Left forelimb (tissue), 1 donor: ENCODE measurements around the gene CIAPIN1.
A peak's percentile ranks its signal among the peaks of the same experiment; 100 is the strongest.

ENCODE experiments used
- DNase-seq: peaks from one replicate; pipeline ENCODE4 v3.0.0-alpha.2; 2018; ENCODE audit warnings: low spot score

Gene CIAPIN1

DNA sequence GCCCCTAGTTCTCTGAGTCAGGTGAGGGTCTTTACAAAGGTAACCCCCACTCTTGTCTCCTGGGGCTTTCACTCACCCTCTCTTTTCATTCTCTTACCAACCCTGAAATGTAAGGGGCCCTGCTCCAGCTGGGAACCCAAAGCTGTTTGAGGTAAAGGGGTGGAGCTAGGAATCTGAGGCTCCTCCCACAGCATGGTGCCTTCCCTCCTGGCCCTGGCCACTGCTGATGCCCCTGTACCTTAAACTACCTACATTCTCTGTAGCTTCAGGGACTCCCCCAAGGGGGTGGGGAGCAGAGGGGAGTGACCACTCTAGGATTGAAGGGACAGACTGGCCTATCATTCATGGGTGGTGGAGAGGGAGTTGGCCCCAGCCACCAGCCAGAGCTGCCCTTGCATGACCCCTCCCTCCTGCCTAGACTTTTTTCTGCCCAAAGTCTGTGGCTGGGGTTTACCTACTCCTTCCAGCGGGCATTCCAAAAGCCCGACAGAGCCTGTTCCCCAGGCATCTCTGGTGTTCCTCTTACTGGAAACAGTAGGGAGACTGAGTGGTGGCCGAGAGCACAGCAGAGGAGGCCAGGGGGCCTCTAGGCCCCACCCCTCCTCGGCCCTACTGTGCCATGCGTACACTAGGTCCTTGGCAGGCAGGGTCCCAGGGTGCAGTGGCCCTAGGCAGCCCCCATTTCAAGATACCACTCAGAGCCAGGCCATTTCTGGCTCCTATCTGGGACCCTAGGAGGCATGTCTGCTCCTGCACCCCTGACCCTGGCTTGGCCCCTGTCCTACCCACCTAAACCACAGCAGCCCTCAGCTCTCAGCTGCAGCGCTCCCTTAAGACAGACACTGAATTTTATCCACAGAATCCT lies 29.6 kb upstream of the CIAPIN1 start:
- no peak for DNase-seq

- no peak for DNase-seq
Observed at GRCh38 chr16:57475711-57476339, 28.6 kb upstream of the CIAPIN1 start.

DNA sequence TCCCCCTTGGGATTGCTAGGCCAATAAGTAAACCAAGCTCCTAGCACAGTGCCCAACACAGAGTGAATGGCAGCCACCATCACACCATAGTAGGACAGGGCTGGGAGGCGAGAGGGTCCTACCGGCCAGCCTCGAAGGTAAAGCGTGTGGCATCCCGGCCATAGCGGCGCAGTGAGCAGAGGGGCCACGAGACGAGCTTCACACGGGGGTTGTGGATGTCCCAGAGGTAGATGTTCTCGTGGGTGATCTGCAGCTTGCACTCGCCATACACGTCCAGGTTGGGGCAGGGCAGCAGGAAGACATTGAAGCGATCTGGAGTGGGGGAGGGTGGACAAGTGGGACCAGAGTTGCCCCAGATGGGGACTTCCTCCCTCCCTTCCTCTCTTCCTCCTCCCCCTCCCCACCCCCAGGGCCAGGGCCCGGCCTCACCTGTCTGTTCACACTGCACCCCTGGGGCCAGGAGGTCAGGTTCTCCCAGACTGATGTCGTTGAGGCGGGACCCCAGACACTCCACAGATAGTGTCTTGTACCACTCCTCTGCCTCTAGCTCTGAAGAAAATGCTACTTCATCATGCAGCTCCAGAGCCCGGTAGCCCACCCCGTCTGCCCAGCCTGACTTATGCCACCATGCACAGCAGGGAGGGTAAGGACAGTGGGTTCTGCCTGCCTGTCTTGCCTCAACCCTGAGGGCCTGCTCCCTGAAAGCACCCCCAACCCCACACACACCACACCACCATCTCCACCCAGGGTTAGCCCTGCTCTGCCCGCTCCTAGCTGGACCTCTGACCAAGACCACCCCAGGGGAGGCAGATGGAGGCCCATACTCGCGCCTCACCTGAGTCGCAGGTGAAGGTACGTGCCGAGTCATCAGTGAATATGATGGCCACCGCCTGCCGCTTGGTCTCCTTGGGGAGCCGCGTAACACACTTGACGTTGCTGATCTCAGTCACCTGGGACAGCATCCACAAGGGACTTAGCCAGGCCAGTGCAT lies 27.8 kb upstream of the CIAPIN1 start:
- DNase-seq, result no peak

- DNase-seq, result no peak
Observed at GRCh38 chr16:57473906-57474305, 26.7 kb upstream of the CIAPIN1 start.

DNA sequence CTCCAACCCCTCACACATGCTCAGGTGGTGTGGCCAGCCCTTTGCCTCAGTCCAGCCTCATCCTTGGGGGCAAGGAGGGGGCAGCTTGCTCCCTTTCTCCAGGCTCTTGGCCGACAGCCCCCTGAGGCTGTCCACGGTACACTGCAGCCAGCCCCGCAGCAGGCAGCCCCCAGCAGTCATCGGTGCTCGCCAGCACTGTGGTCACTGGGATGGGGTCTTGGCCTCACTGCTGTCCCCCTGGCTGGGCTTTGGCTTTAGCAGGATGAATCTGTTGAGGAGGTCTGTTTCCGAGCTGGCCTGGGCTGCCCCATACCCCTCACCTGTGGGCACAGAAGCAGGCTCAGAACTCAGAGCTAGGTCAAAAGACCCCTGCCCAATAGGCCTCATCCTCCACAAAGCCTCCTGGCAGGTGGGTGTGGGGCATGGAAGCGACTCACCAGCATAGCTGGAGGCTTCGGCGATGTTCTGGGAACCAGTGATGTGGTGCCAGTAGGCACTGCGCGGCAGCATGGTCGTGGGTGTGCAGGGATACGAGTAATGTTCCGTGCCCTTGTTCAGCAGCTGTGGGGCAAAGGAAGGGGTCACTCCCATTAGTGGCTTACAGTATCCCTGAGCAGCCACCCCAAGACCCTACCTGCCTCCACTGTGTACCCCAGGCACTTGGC lies 26.1 kb upstream of the CIAPIN1 start:
- no peak for DNase-seq

- no peak for DNase-seq
Observed at GRCh38 chr16:57472665-57473060, 25.5 kb upstream of the CIAPIN1 start.

DNA sequence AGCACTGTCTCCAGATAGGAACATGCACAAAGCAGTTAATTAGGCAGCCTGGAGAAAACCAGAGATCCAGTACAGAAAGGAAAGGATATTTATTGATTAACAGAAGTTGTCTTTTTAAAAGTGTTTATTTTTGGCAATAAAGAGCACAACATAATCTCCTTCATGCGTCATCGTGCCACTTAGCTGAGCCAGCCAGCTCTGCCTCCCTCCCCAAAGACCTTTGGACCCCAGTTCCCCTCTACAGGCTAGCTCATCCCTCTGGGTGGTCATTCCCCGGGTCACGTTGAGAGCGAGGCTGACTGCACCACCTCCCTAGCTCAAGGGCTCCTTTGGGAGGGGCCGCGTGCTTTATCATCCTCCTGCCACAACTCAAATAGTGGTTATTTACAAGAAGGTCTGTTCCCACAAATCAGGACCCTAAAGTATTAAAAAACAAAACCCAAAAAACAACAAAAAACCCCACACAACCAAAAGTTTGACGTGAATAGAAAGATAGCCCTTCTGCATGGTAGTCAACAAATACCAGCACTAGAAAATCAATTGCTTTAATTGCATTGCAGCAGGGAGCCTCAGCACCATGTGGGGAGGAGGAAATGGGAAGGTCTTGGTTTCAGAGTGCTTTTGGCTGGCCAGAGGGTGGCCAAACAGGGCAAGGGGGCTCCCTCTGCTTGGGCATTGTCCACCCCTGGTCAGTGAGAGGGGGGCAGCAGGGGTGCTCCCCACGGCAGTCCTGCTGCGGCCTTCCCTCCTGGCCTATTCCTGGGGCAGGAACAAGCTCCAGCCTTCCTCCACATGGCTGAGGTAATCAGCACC lies 24.9 kb upstream of the CIAPIN1 start:
- no peak for DNase-seq

- no peak for DNase-seq
Observed at GRCh38 chr16:57471209-57471608, 24.0 kb upstream of the CIAPIN1 start.

- DNase-seq, result no peak
Observed at GRCh38 chr16:57470711-57471110, 23.5 kb upstream of the CIAPIN1 start.

DNA sequence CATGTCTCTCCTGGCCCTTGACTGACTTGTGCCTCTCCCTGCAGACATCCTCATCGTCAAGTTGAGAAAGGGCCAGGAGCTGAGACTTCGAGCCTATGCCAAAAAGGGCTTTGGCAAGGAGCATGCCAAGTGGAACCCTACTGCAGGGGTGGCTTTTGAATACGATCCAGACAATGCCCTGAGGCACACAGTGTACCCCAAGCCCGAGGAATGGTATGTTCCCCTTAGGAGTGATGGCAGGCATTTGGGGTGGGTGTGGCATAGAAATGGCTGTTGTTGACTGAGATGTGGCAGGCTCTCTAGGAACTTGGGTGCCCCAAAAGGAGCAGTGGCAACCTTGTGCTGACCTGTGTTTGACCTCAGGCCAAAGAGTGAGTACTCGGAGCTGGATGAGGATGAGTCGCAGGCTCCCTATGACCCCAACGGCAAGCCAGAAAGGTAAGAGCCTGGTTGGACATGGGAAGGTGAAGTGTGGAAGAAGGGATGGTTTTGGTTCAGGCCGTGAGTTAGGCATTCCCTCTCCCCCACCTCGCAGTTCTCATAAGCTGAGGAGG lies 22.8 kb upstream of the CIAPIN1 start:
- DNase-seq, result no peak

DNA sequence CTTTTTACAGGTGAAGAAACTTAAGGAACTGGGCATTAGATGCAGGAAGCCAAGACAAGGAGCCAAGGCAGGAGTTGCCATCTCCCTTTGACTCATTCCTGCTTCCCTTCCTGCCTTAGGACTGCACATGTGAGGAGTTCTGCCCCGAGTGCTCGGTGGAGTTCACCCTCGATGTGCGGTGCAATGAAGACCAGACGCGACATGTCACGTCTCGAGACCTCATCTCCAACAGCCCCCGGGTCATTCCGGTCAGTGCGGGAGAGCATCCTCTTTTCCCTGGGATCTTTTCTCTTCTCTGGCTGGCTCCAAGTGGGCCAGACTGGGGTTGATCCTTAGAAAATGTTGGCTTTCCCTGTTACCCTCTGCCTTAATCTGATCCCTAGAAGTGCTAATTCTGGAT lies 21.9 kb upstream of the CIAPIN1 start:
- no peak for DNase-seq

GRCh38 chr16:57468346-57468745 lies 21.2 kb upstream of the CIAPIN1 start:
- DNase-seq, result no peak

GRCh38 chr16:57464523-57464922 lies 17.3 kb upstream of the CIAPIN1 start:
- no peak for DNase-seq

DNA sequence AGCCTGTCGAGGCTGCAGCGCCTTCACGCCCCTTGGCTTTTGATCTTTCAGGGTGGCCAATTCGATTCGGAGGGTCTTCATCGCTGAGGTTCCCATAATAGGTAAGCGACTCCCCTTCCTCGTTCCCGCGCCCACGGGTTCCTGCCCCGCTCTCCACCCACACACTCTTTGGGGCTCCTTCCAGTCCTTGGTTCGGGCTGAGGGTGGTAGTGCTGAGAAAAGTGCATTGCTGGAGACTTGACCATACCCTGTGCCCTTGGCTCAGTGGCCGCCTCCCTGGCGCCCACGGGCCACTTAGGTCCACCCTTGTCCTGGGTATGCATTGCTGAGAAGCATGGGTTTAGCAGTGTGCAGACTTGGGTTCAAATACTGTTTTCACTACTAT lies 15.8 kb upstream of the CIAPIN1 start:
- no peak for DNase-seq

- peak; percentile 93 for DNase-seq
Observed at GRCh38 chr16:57462209-57462977, 15.2 kb upstream of the CIAPIN1 start, which contains the start of gene POLR2C. Gene POLR2C, plus strand, starts transcription at chr16:57462679. Its CDS starts 46 bp downstream, at chr16:57462725.

GRCh38 chr16:57452021-57452420 lies 4.8 kb upstream of the CIAPIN1 start:
- no peak for DNase-seq

DNA sequence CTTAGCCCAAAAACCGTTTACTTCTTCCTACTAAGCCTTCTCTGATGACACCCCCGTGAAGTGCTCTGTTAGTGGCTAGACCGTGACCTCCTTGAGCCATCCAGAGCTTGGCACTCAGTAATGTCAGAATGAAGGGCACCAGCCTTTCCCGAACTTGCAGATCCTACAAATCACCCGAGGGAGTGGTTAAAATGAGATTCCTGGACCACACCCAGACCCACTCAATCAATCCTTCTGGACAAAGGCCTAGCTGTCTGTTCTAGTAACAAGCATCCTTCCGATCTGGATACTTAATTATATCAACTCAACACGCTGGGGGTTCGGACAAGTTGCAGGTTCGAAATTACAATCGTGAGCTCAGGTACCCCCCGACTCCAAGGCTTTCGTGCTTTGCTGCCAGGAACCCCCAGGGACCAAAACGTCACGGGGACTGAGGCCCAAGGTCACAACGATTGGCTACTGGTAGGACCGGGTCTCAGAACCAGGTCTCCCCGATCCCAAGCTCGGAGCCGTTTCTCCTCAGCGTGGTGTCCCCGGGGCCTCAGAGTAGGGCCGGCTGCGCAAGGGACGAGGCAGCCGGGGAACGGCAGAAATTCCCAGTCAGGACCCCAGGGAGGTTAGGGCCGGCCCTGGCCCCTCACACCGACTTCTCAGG lies 527 bp downstream of the CIAPIN1 start:
- DNase-seq, result peak; percentile 77

DNA sequence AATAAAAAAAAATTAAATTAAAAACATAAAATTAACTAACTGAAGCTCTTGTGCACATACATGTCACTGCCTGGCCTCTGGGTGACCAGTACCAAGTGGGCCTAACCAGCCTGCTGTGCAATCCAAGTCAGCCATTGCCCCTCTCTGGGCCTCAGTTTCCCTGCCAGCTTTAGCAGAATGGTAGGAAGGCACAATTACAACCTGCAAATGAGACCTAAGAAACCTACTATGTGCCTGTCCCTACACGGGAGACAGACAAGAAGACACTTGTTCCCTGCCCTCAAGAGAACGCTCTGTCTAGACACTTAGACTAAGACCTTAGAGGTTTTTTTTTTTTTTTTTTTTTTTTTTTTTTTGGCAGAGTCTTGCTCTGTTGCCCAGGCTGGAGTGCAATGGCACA lies 1.7 kb downstream of the CIAPIN1 start:
- DNase-seq, result no peak

- DNase-seq, result no peak
Observed at GRCh38 chr16:57444711-57445110, 2.5 kb downstream of the CIAPIN1 start.
